Transverse colon (tissue), 4 donors: ENCODE results near the gene ORC4. TPM values are rescaled to one million over a fixed set of nuclear protein-coding genes. Genes with fewer than 3 reads are reported as not detected.

Experiments used
- DNase-seq: peaks from one replicate; pipeline ENCODE4 v3.0.0-alpha.2; 2019
- H3K27ac ChIP-seq, 4 donors: fragments of 200-600 bp; sonication (generic); 2 replicates each; pipeline ENCODE4 v1.5.1; 2016 to 2018; ENCODE audit warnings: inconsistent platforms in 4 of 4
- H3K27me3 ChIP-seq: fragments of 200-600 bp; sonication (generic); 2 replicates; pipeline ENCODE4 v1.5.1; 2017; ENCODE audit warnings: inconsistent platforms
- H3K36me3 ChIP-seq, 4 donors: fragments of 200-600 bp; sonication (generic); 2 replicates each; pipeline ENCODE4 v1.5.1; 2017 to 2019; ENCODE audit warnings: inconsistent platforms in 4 of 4
- H3K4me1 ChIP-seq, 4 donors: fragments of 200-600 bp; sonication (generic); 2 replicates each; pipeline ENCODE4 v1.5.1; 2017 to 2020; ENCODE audit warnings: inconsistent platforms in 4 of 4
- H3K4me3 ChIP-seq, 4 donors: fragments of 200-600 bp; sonication (generic); 1 replicate in 1 of 4; 2 replicates in 3 of 4; pipeline versions ENCODE4 v1.5.1 to v1.6.1; 2017 to 2019; ENCODE audit warnings: inconsistent platforms in 4 of 4
- H3K9me3 ChIP-seq, 2 donors: fragments of 200-600 bp; sonication (generic); 2 replicates each; pipeline ENCODE4 v1.5.1; 2017 to 2019; ENCODE audit warnings: inconsistent platforms in 2 of 2
- CTCF ChIP-seq, 5 experiments: fragments of 200-600 bp in 3 of 5; fragments of 450-650 bp in 2 of 5; sonication (generic) in 3 of 5; IDR thresholded peaks; 1 replicate in 2 of 5; 2 replicates in 3 of 5; pipeline ENCODE4 v1.5.1; 2016 to 2017; ENCODE audit warnings: antibody characterized with exemption in 5 of 5, inconsistent platforms in 3 of 5, mild to moderate bottlenecking in 2 of 5, moderate library complexity in 1 of 5
- EP300 ChIP-seq: sonication (generic); formaldehyde crosslinking; IDR thresholded peaks from one replicate; pipeline ENCODE4 v1.6.1; 2017; ENCODE audit warnings: antibody characterized with exemption, low read depth
- POLR2A ChIP-seq: fragments of 450-650 bp; IDR thresholded peaks from one replicate; pipeline ENCODE4 v1.6.1; 2016; ENCODE audit warnings: antibody characterized with exemption, mild to moderate bottlenecking, moderate library complexity
- POLR2AphosphoS5 ChIP-seq, 3 donors: sonication (generic); formaldehyde crosslinking; IDR thresholded peaks; one replicate each; pipeline ENCODE4 v1.6.1; 2016; ENCODE audit warnings: antibody characterized with exemption in 3 of 3
- WGBS, 2 donors: methylation state at CpG; one replicate each; pipeline ENCODE4 v1.1.5; 2018; ENCODE audit warnings: low coverage in 1 of 2; 5-methylcytosine and 5-hydroxymethylcytosine counted together
- in situ Hi-C, 4 donors: fragments of 200-750 bp; cut with MboI; loops; one replicate each; pipeline versions ENCODE4 v1.15.0 to v1.15.1; 2017; ENCODE audit warnings: low sequenced_read_pairs in 3 of 4, low pct_ligation_motif_present in 1 of 4, low pct_unique_long_range_greater_than_20kb in 1 of 4
- intact Hi-C: fragments of 100-400 bp; cut with DNase I; formaldehyde crosslinking; loops from one replicate; pipeline ENCODE4 v1.15.1; 2023; ENCODE audit warnings: low total_unique reads
- total RNA-seq, 4 donors: library from RNA; depleted of rRNA; stranded (reverse); fragments of >200 nt; gene quantifications; one replicate each; pipeline ENCODE4 v1.1.0, GENCODE V29; 2016

Gene ORC4
- total RNA-seq, 4 donors from 2014 or later: 5.2 to 65.3 (median 50.1) TPM

GRCh38 chr2:148046802-148047201 lies 26.3 kb upstream of the ORC4 start:
- H3K27me3 ChIP-seq: no peaks in the 10 kb centered on the region
- no peak overlapping the region for H3K4me3 ChIP-seq
- no peak for DNase-seq
- H3K4me1 ChIP-seq: peaks cover 0 to 6% (median 0%) of the 10 kb centered on the region in 4 donors
- no peak overlapping the region for H3K27ac ChIP-seq
- H3K9me3 ChIP-seq: no peaks in the 10 kb centered on the region
- in situ Hi-C loops (no loop called here), intact Hi-C loops (no loop called here)
- TF ChIP-seq POLR2AphosphoS5 (IDR thresholded peaks at IDR 0.05) (no peak), CTCF (IDR thresholded peaks at IDR 0.05) (no peak), EP300 (no peak), POLR2A (no peak)
- WGBS, 2 donors: 81 to 100% methylated on average over 1 of the region's 1 CpG
- H3K36me3 ChIP-seq: no peaks in the 10 kb centered on the region

- 77 to 95% methylated on average over 2 of the region's 2 CpGs for WGBS, 2 donors
- H3K27me3 ChIP-seq: no peaks in the 10 kb centered on the region
Observed at GRCh38 chr2:148044322-148044721, 23.8 kb upstream of the ORC4 start.

DNA sequence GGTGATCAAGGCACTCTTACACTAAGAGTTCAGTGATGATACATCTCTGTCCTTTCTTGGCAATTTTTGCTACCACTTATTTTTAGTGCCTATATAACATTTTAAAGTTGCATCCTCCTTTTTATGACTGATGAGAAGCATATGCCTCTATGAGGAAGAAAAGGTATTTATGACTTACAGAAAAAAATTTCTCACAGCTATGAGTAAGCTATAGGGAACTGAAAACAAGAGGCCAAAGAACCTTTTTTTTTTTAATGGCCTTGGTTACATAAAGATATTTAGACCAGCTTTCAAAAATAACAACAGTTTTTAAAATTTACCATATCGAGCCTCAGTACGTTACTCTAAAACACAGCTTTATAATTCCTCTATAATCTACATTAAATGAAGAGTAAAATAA lies 21.7 kb upstream of the ORC4 start:
- TF ChIP-seq POLR2A (no peak), CTCF (IDR thresholded peaks at IDR 0.05) (no peak), POLR2AphosphoS5 (IDR thresholded peaks at IDR 0.05) (no peak), EP300 (no peak)
- in situ Hi-C loops: no loop called here
- DNase-seq: no peak
- Histone ChIP-seq H3K36me3 (no peaks in the 10 kb centered on the region), H3K4me1 (no peaks in the 10 kb centered on the region), H3K9me3 (no peaks in the 10 kb centered on the region), H3K27me3 (no peaks in the 10 kb centered on the region), H3K4me3 (no peak overlapping the region), H3K27ac (no peak overlapping the region)
- intact Hi-C loops: no loop called here
- WGBS, 2 donors: 77 to 79% methylated on average over 2 of the region's 2 CpGs

More at GRCh38 chr2:148044322-148044721, 23.8 kb upstream of the ORC4 start:
- intact Hi-C loops (no loop called here), in situ Hi-C loops (no loop called here)
- H3K36me3 ChIP-seq: no peaks in the 10 kb centered on the region
- H3K4me1 ChIP-seq: peaks cover 0 to 3% (median 0%) of the 10 kb centered on the region in 4 donors
- no peak for DNase-seq
- no peak overlapping the region for H3K4me3 ChIP-seq
- TF ChIP-seq EP300: no peak
- no peak for TF ChIP-seq CTCF (IDR thresholded peaks at IDR 0.05)
- no peak for TF ChIP-seq POLR2AphosphoS5 (IDR thresholded peaks at IDR 0.05)
- no peak for TF ChIP-seq POLR2A
- no peaks in the 10 kb centered on the region for H3K9me3 ChIP-seq
- H3K27ac ChIP-seq: no peak overlapping the region

GRCh38 chr2:148039783-148040182 lies 19.2 kb upstream of the ORC4 start:
- DNase-seq: no peak
- H3K4me1 ChIP-seq: no peaks in the 10 kb centered on the region
- no peak overlapping the region for H3K27ac ChIP-seq
- no peaks in the 10 kb centered on the region for H3K9me3 ChIP-seq
- no peak for TF ChIP-seq CTCF (IDR thresholded peaks at IDR 0.05)
- no peak for TF ChIP-seq POLR2AphosphoS5 (IDR thresholded peaks at IDR 0.05)
- TF ChIP-seq POLR2A: no peak
- no peak for TF ChIP-seq EP300
- in situ Hi-C loops (no loop called here), intact Hi-C loops (no loop called here)
- no peaks in the 10 kb centered on the region for H3K36me3 ChIP-seq
- no peaks in the 10 kb centered on the region for H3K27me3 ChIP-seq
- 78 to 97% methylated on average over 1 of the region's 1 CpG for WGBS, 2 donors
- no peak overlapping the region for H3K4me3 ChIP-seq
